ENCODE data around the gene RALGAPB.
"Not testable (repeated sequence)": the region's sequence is repeated elsewhere in the genome, so short reads cannot be mapped to it uniquely, and the experiment has no call there.

RALGAPB gene

GRCh38 chr20:38472513-38473366 is at the start of gene RALGAPB:
Gene RALGAPB, plus strand, starts transcription at chr20:38472843. Its CDS starts 15,590 bp downstream, at chr20:38488433.
- H3K36me3 ChIP-seq (ENCODE audit: control insufficient read depth in 2 of 2, insufficient read depth in 2 of 2, low read length in 2 of 2) = no peaks in the 10 kb centered on the region
- peak within 1 kb of the TSS; percentile 80 to 85 for H3K4me3 ChIP-seq (ENCODE audit: low read length in 2 of 2)
- peaks cover 18% of the 10 kb centered on the region for H3K4me1 ChIP-seq (ENCODE audit: control insufficient read depth, insufficient read depth, low read length)
- H3K27ac ChIP-seq (ENCODE audit: low read length) = peak within 1 kb of the TSS; percentile 74
- H3K9ac ChIP-seq (ENCODE audit: low read length in 2 of 2) = peak within 1 kb of the TSS; percentile 86 to 89
- H3K9me3 ChIP-seq (ENCODE audit: control insufficient read depth in 2 of 2, low read length in 2 of 2) = no peaks in the 10 kb centered on the region
- H3K27me3 ChIP-seq (ENCODE audit: control insufficient read depth in 1 of 2, insufficient read depth in 2 of 2, low read length in 2 of 2) = no peaks in the 10 kb centered on the region

DNA sequence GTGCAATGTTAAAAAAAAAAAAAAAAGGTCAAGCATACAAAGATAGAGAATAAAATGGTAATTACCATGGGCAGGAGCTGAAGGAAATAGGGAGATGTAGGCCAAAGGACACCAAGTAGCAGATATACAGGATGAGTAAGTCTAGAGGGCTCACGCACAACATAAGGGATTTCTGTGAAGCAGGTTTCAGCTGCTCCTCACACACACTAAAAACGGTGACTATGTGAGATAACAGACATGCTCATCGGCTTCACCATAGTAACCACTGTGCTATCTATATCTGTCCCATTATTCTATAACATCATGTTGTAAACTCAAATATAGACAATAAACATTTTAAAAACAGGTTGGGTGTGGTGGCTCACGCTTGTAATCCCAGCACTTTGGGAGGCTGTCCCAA is 49.1 kb upstream of the RALGAPB start:
- no peak overlapping the region for H3K27ac ChIP-seq (ENCODE audit: low read length)
- peaks cover 63 to 78% of the 10 kb centered on the region in 2 donors for H3K36me3 ChIP-seq (ENCODE audit: control insufficient read depth in 2 of 2, insufficient read depth in 2 of 2, low read length in 2 of 2)
- H3K9ac ChIP-seq (ENCODE audit: low read length in 2 of 2) = no peak overlapping the region
- H3K9me3 ChIP-seq (ENCODE audit: control insufficient read depth in 2 of 2, low read length in 2 of 2) = no peaks in the 10 kb centered on the region
- H3K27me3 ChIP-seq (ENCODE audit: control insufficient read depth in 1 of 2, insufficient read depth in 2 of 2, low read length in 2 of 2) = no peaks in the 10 kb centered on the region
- H3K4me1 ChIP-seq (ENCODE audit: control insufficient read depth, insufficient read depth, low read length) = peaks cover 4% of the 10 kb centered on the region
- H3K4me3 ChIP-seq (ENCODE audit: low read length in 2 of 2) = no peak overlapping the region

GRCh38 chr20:38424401-38424800 is 48.2 kb upstream of the RALGAPB start:
- Histone ChIP-seq H3K27me3 (ENCODE audit: control insufficient read depth in 1 of 2, insufficient read depth in 2 of 2, low read length in 2 of 2) (no peaks in the 10 kb centered on the region), H3K27ac (ENCODE audit: low read length) (no peak overlapping the region), H3K4me1 (ENCODE audit: control insufficient read depth, insufficient read depth, low read length) (no peaks in the 10 kb centered on the region), H3K36me3 (ENCODE audit: control insufficient read depth in 2 of 2, insufficient read depth in 2 of 2, low read length in 2 of 2) (peaks cover 72 to 83% of the 10 kb centered on the region in 2 donors), H3K9me3 (ENCODE audit: control insufficient read depth in 2 of 2, low read length in 2 of 2) (no peaks in the 10 kb centered on the region), H3K4me3 (ENCODE audit: low read length in 2 of 2) (no peak overlapping the region), H3K9ac (ENCODE audit: low read length in 2 of 2) (no peak overlapping the region)

GRCh38 chr20:38426006-38426897 is 46.4 kb upstream of the RALGAPB start:
- peaks cover 67 to 78% of the 10 kb centered on the region in 2 donors for H3K36me3 ChIP-seq (ENCODE audit: control insufficient read depth in 2 of 2, insufficient read depth in 2 of 2, low read length in 2 of 2)
- H3K9me3 ChIP-seq (ENCODE audit: control insufficient read depth in 2 of 2, low read length in 2 of 2) = no peaks in the 10 kb centered on the region
- no peak overlapping the region for H3K27ac ChIP-seq (ENCODE audit: low read length)
- no peaks in the 10 kb centered on the region for H3K27me3 ChIP-seq (ENCODE audit: control insufficient read depth in 1 of 2, insufficient read depth in 2 of 2, low read length in 2 of 2)
- H3K4me1 ChIP-seq (ENCODE audit: control insufficient read depth, insufficient read depth, low read length) = no peaks in the 10 kb centered on the region
- no peak overlapping the region for H3K4me3 ChIP-seq (ENCODE audit: low read length in 2 of 2)
- H3K9ac ChIP-seq (ENCODE audit: low read length in 2 of 2) = no peak overlapping the region

GRCh38 chr20:38427655-38428023 is 45.0 kb upstream of the RALGAPB start:
- peaks cover 3% of the 10 kb centered on the region for H3K4me1 ChIP-seq (ENCODE audit: control insufficient read depth, insufficient read depth, low read length)
- H3K4me3 ChIP-seq (ENCODE audit: low read length in 2 of 2) = no peak overlapping the region
- H3K36me3 ChIP-seq (ENCODE audit: control insufficient read depth in 2 of 2, insufficient read depth in 2 of 2, low read length in 2 of 2) = peaks cover 69% of the 10 kb centered on the region in 2 donors
- H3K9me3 ChIP-seq (ENCODE audit: control insufficient read depth in 2 of 2, low read length in 2 of 2) = no peaks in the 10 kb centered on the region
- H3K27me3 ChIP-seq (ENCODE audit: control insufficient read depth in 1 of 2, insufficient read depth in 2 of 2, low read length in 2 of 2) = no peaks in the 10 kb centered on the region
- no peak overlapping the region for H3K27ac ChIP-seq (ENCODE audit: low read length)
- H3K9ac ChIP-seq (ENCODE audit: low read length in 2 of 2) = no peak overlapping the region

- Histone ChIP-seq H3K36me3 (ENCODE audit: control insufficient read depth in 2 of 2, insufficient read depth in 2 of 2, low read length in 2 of 2) (peaks cover 78 to 79% of the 10 kb centered on the region in 2 donors), H3K27ac (ENCODE audit: low read length) (no peak overlapping the region), H3K27me3 (ENCODE audit: control insufficient read depth in 1 of 2, insufficient read depth in 2 of 2, low read length in 2 of 2) (no peaks in the 10 kb centered on the region), H3K4me1 (ENCODE audit: control insufficient read depth, insufficient read depth, low read length) (peaks cover 7% of the 10 kb centered on the region), H3K9me3 (ENCODE audit: control insufficient read depth in 2 of 2, low read length in 2 of 2) (no peaks in the 10 kb centered on the region), H3K9ac (ENCODE audit: low read length in 2 of 2) (no peak overlapping the region), H3K4me3 (ENCODE audit: low read length in 2 of 2) (no peak overlapping the region)
Observed at GRCh38 chr20:38428800-38429199, 43.8 kb upstream of the RALGAPB start.

- H3K36me3 ChIP-seq (ENCODE audit: control insufficient read depth in 2 of 2, insufficient read depth in 2 of 2, low read length in 2 of 2) = peaks cover 76 to 77% of the 10 kb centered on the region in 2 donors
- H3K9ac ChIP-seq (ENCODE audit: low read length in 2 of 2) = no peak overlapping the region
Observed at GRCh38 chr20:38429301-38429700, 43.3 kb upstream of the RALGAPB start.

GRCh38 chr20:38430679-38431325 is 41.8 kb upstream of the RALGAPB start:
- H3K36me3 ChIP-seq (ENCODE audit: control insufficient read depth in 2 of 2, insufficient read depth in 2 of 2, low read length in 2 of 2) = peaks cover 62% of the 10 kb centered on the region in 2 donors
- H3K27me3 ChIP-seq (ENCODE audit: control insufficient read depth in 1 of 2, insufficient read depth in 2 of 2, low read length in 2 of 2) = no peaks in the 10 kb centered on the region
- peaks cover 20% of the 10 kb centered on the region for H3K4me1 ChIP-seq (ENCODE audit: control insufficient read depth, insufficient read depth, low read length)
- H3K27ac ChIP-seq (ENCODE audit: low read length) = no peak overlapping the region
- H3K9me3 ChIP-seq (ENCODE audit: control insufficient read depth in 2 of 2, low read length in 2 of 2) = no peaks in the 10 kb centered on the region
- no peak overlapping the region for H3K4me3 ChIP-seq (ENCODE audit: low read length in 2 of 2)
- H3K9ac ChIP-seq (ENCODE audit: low read length in 2 of 2) = no peak overlapping the region

More at GRCh38 chr20:38429301-38429700, 43.3 kb upstream of the RALGAPB start:
- peaks cover 12% of the 10 kb centered on the region for H3K4me1 ChIP-seq (ENCODE audit: control insufficient read depth, insufficient read depth, low read length)
- H3K27ac ChIP-seq (ENCODE audit: low read length) = no peak overlapping the region
- no peak overlapping the region for H3K4me3 ChIP-seq (ENCODE audit: low read length in 2 of 2)
- no peaks in the 10 kb centered on the region for H3K27me3 ChIP-seq (ENCODE audit: control insufficient read depth in 1 of 2, insufficient read depth in 2 of 2, low read length in 2 of 2)
- H3K9me3 ChIP-seq (ENCODE audit: control insufficient read depth in 2 of 2, low read length in 2 of 2) = no peaks in the 10 kb centered on the region

DNA sequence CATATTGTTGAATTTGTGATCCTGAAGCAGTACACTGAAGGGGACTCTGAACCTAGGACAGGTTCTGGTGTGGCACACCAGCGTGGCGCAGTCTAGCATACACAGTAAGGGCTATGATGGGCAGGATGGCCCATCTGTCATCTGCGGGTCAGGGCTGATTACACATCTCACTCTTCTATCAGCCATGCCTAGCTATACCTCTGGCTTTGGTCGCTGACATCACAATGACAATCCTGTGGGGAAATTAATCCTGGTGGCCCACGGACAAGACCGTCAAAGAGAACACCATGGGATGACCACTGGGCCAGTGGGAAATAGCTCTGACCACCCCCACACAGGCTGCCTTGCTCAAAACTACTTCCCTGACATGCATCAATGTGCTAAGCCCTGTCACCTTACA is 40.4 kb upstream of the RALGAPB start:
- no peak overlapping the region for H3K4me3 ChIP-seq (ENCODE audit: low read length in 2 of 2)
- H3K4me1 ChIP-seq (ENCODE audit: control insufficient read depth, insufficient read depth, low read length) = peaks cover 20% of the 10 kb centered on the region
- H3K9ac ChIP-seq (ENCODE audit: low read length in 2 of 2) = no peak overlapping the region
- H3K27me3 ChIP-seq (ENCODE audit: control insufficient read depth in 1 of 2, insufficient read depth in 2 of 2, low read length in 2 of 2) = no peaks in the 10 kb centered on the region
- H3K36me3 ChIP-seq (ENCODE audit: control insufficient read depth in 2 of 2, insufficient read depth in 2 of 2, low read length in 2 of 2) = peaks cover 49% of the 10 kb centered on the region in 2 donors
- no peaks in the 10 kb centered on the region for H3K9me3 ChIP-seq (ENCODE audit: control insufficient read depth in 2 of 2, low read length in 2 of 2)
- H3K27ac ChIP-seq (ENCODE audit: low read length) = no peak overlapping the region

DNA sequence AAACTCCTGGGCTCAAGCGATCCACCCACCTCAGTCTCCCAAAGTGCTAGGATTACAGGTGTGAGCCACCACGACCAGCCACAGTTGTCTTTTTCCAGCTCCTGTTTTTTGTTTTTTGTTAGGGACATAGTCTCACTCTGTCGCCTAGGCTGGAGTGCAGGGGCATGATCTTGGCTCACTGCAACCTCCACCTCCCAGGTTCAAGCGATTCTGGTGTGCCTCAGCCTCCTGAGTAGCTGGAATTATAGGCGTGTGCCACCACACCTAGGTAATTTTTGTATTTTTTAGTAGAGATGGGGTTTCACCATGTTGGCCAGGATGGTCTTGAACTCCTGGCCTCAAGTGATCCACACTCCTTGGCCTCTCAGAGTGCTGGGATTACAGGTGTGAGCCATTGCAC is 39.8 kb upstream of the RALGAPB start:
- peaks cover 43 to 44% of the 10 kb centered on the region in 2 donors for H3K36me3 ChIP-seq (ENCODE audit: control insufficient read depth in 2 of 2, insufficient read depth in 2 of 2, low read length in 2 of 2)
- not testable (repeated sequence) for H3K9ac ChIP-seq (ENCODE audit: low read length in 2 of 2); H3K4me3 ChIP-seq (ENCODE audit: low read length in 2 of 2); H3K27me3 ChIP-seq (ENCODE audit: control insufficient read depth in 1 of 2, insufficient read depth in 2 of 2, low read length in 2 of 2); H3K27ac ChIP-seq (ENCODE audit: low read length); H3K9me3 ChIP-seq (ENCODE audit: control insufficient read depth in 2 of 2, low read length in 2 of 2)
- H3K4me1 ChIP-seq (ENCODE audit: control insufficient read depth, insufficient read depth, low read length) = peaks cover 20% of the 10 kb centered on the region

Measured in stomach smooth muscle (tissue), 2 donors.